Measurements from ENCODE around the gene GNB3. TPM values are rescaled to one million over a fixed set of nuclear protein-coding genes. Genes with fewer than 3 reads are reported as not detected.

Gene GNB3
- total and polyA plus RNA-seq, 2 donors (not counting 3 experiments of a cell fraction or from before 2014, with no cell fraction given) = 9.4 to 12.0 TPM

- intact Hi-C loops (cut with micrococcal nuclease) = no loop called here
- no peak overlapping the region for H3K4me2 ChIP-seq (ENCODE audit: insufficient read depth, low read length)
- no peaks in the 10 kb centered on the region for H3K9me3 ChIP-seq (replicated peaks; ENCODE audit: control insufficient read depth, insufficient read depth, low read length)
- FAIRE-seq = no peak
- no peaks in the 10 kb centered on the region for H3K27me3 ChIP-seq (ENCODE audit: control insufficient read depth in 2 of 2, insufficient read depth in 2 of 2, low read length in 2 of 2)
- no TSS peak for BruUV-seq (replicated peaks)
- H3K4me3 ChIP-seq (replicated peaks in 1 of 3; ENCODE audit: insufficient read depth in 1 of 3, low read depth in 1 of 3, low read length in 3 of 3) = no peak overlapping the region
- H3K4me1 ChIP-seq (ENCODE audit: control insufficient read depth, extremely low read depth, insufficient read depth, low read length) = no peaks in the 10 kb centered on the region
- TF ChIP-seq JUN (IDR thresholded peaks at IDR 0.05; ENCODE audit: borderline replicate concordance, insufficient read depth, insufficient read length, low read depth) (no peak), MYC (IDR thresholded peaks at IDR 0.05; ENCODE audit: low read depth, low read length) (no peak), GATA2 (IDR thresholded peaks at IDR 0.05; ENCODE audit: insufficient read depth, insufficient read length, low read depth, low read length) (no peak), CTCF (IDR thresholded peaks at IDR 0.05; ENCODE audit: extremely low read depth in 1 of 2, insufficient read depth in 1 of 2, low read depth in 1 of 2, low read length in 2 of 2) (no peak), POLR2A (IDR thresholded peaks at IDR 0.05; ENCODE audit: low read depth, low read length) (no peak), POLR2AphosphoS5 (IDR thresholded peaks at IDR 0.05; ENCODE audit: insufficient read depth, low read depth, low read length) (no peak), MAX (IDR thresholded peaks at IDR 0.05; ENCODE audit: insufficient read depth, insufficient read length) (no peak), FOS (IDR thresholded peaks at IDR 0.05; ENCODE audit: borderline replicate concordance, insufficient read depth, low read length) (no peak), EZH2 (IDR thresholded peaks at IDR 0.05; ENCODE audit: borderline replicate concordance, low read depth, low read length, severe bottlenecking) (no peak)
- H3K36me3 ChIP-seq (ENCODE audit: control insufficient read depth in 2 of 2, extremely low read depth in 1 of 2, insufficient read depth in 2 of 2, low read length in 2 of 2) = peaks cover 5 to 57% of the 10 kb centered on the region in 2 experiments
- no peak overlapping the region for H3K27ac ChIP-seq (ENCODE audit: insufficient read depth, low read depth, low read length)
- dilution Hi-C loops (cut with MboI; ENCODE audit: extremely low pct_ligation_motif_present, low sequenced_read_pairs) = no loop called here
- no peak for DNase-seq (ENCODE audit: low read depth, low spot score)
- H4K20me1 ChIP-seq (replicated peaks; ENCODE audit: control insufficient read depth, extremely low read depth, insufficient read depth, low read length) = no peaks in the 10 kb centered on the region
- ChIA-PET POLR2A (no interaction called here), CTCF (interaction anchor here (1.0 kb wide), 1 partner anchor 100 kb away, joined by 3 read pairs; no protein-coding TSS in a partner anchor)
- H3K9me1 ChIP-seq (replicated peaks; ENCODE audit: control insufficient read depth, extremely low read depth, insufficient read depth, low read length) = no peaks in the 10 kb centered on the region
- no peaks in the 10 kb centered on the region for H3K79me2 ChIP-seq (ENCODE audit: control insufficient read depth, insufficient read depth, low read length)
- H3K9ac ChIP-seq (replicated peaks; ENCODE audit: extremely low read depth, insufficient read depth, low read length) = no peak overlapping the region
- no peak overlapping the region for H2AFZ ChIP-seq (ENCODE audit: low read depth, low read length)
Observed at GRCh38 chr12:6837370-6838060, 3.2 kb upstream of the GNB3 start.

Measured in endothelial cell of umbilical vein (primary cell).